Vagina (tissue), 2 donors: Measurements from ENCODE around the gene THADA.

ENCODE experiments used
- CTCF ChIP-seq, 3 experiments: fragments of 450-650 bp in 2 of 3; fragments of 200-600 bp in 1 of 3; sonication (generic) in 1 of 3; IDR thresholded peaks; one replicate each; pipeline ENCODE4 v1.5.1; 2017 to 2019; ENCODE audit warnings: antibody characterized with exemption in 3 of 3, mild to moderate bottlenecking in 2 of 3, moderate library complexity in 2 of 3
- POLR2A ChIP-seq, 2 donors: fragments of 450-650 bp; IDR thresholded peaks; one replicate each; pipeline ENCODE4 v1.6.1; 2017; ENCODE audit warnings: antibody characterized with exemption in 2 of 2, mild to moderate bottlenecking in 2 of 2, moderate library complexity in 2 of 2

GRCh38 chr2:43331422-43331821 is 264.4 kb downstream of the THADA start:
- TF ChIP-seq POLR2A (IDR thresholded peaks at IDR 0.05) (no peak), CTCF (IDR thresholded peaks at IDR 0.05) (no peak)
